Neural cell (in vitro differentiated cells): ENCODE measurements around the gene PTPRN2. TPM values are rescaled to one million over a fixed set of nuclear protein-coding genes. Genes with fewer than 3 reads are reported as not detected.

Experiments
- H2AFZ ChIP-seq: fragments of 200-600, 300-800 bp; sonication (generic), shearing (Covaris generic); 2 replicates; pipeline ENCODE4 v1.6.0; 2014; ENCODE audit warnings: low read depth, mild to moderate bottlenecking, antibody characterized with exemption, low read length, moderate library complexity
- H3F3A ChIP-seq: fragments of 200-600 bp; shearing (Covaris generic); 2 replicates; pipeline ENCODE4 v1.6.1; 2016; ENCODE audit warnings: mild to moderate bottlenecking, moderate library complexity, mixed read lengths, antibody characterized with exemption, low read length; ENCODE audit not compliant: insufficient read depth, poor library complexity, severe bottlenecking
- H3K27ac ChIP-seq: fragments of 200-600, 300-800 bp; sonication (generic), shearing (Covaris generic); 2 replicates; pipeline ENCODE4 v1.5.1; 2014; ENCODE audit warnings: mild to moderate bottlenecking, low read length, moderate library complexity
- H3K27me3 ChIP-seq: fragments of 300-800, 200-600 bp; sonication (generic), shearing (Covaris generic); 2 replicates; pipeline ENCODE4 v1.6.0; 2014; ENCODE audit warnings: mild to moderate bottlenecking, low read depth, low read length, moderate library complexity; ENCODE audit not compliant: insufficient read depth
- H3K36me3 ChIP-seq: fragments of 300-800, 200-600 bp; sonication (generic), shearing (Covaris generic); 2 replicates; pipeline ENCODE4 v1.5.1; 2014; ENCODE audit warnings: mild to moderate bottlenecking, antibody characterized with exemption, low read length, moderate library complexity; ENCODE audit not compliant: insufficient read depth
- H3K4me2 ChIP-seq: fragments of 300-800, 200-600 bp; sonication (generic), shearing (Covaris generic); 2 replicates; pipeline ENCODE4 v1.6.0; 2014; ENCODE audit warnings: mild to moderate bottlenecking, low read length
- H3K4me3 ChIP-seq: fragments of 300-800, 200-600 bp; sonication (generic), shearing (Covaris generic); 2 replicates; pipeline ENCODE4 v1.5.1; 2014; ENCODE audit warnings: mild to moderate bottlenecking, low read length, moderate library complexity
- H3K79me2 ChIP-seq: fragments of 200-600 bp; shearing (Covaris generic); replicated peaks from 2 replicates; pipeline ENCODE4 v1.6.0; 2014; ENCODE audit warnings: mild to moderate bottlenecking, low read length, moderate library complexity; ENCODE audit not compliant: insufficient read depth
- H3K9ac ChIP-seq: fragments of 300-800, 200-600 bp; sonication (generic), shearing (Covaris generic); 2 replicates; pipeline ENCODE4 v1.6.1; 2016; ENCODE audit warnings: mild to moderate bottlenecking, low read length, mixed read lengths
- H3K9me2 ChIP-seq: fragments of 200-600 bp; shearing (Covaris generic); 2 replicates; pipeline ENCODE4 v1.6.1; 2016; ENCODE audit warnings: mild to moderate bottlenecking, low read length, mixed read lengths; ENCODE audit not compliant: insufficient read depth
- H3K9me3 ChIP-seq: fragments of 200-600, 300-800 bp; sonication (generic), shearing (Covaris generic); 2 replicates; pipeline ENCODE4 v1.6.1; 2016; ENCODE audit warnings: mild to moderate bottlenecking, mixed run types, low read length, moderate library complexity, mixed read lengths
- H4K20me1 ChIP-seq: fragments of 200-600 bp; shearing (Covaris generic); 2 replicates; pipeline ENCODE4 v1.6.1; 2016; ENCODE audit warnings: mild to moderate bottlenecking, mixed run types; ENCODE audit not compliant: insufficient read depth
- CTCF ChIP-seq: fragments of 450-650 bp; IDR thresholded peaks from 2 replicates; pipeline ENCODE4 v1.5.1; 2014; ENCODE audit warnings: antibody characterized with exemption, mild to moderate bottlenecking, moderate library complexity; ENCODE audit not compliant: poor library complexity, severe bottlenecking
- EP300 ChIP-seq: fragments of 450-650 bp; conservative IDR thresholded peaks from 2 replicates; pipeline ENCODE4 v1.6.1; 2014; ENCODE audit warnings: antibody characterized with exemption, mild to moderate bottlenecking, moderate library complexity; ENCODE audit not compliant: poor library complexity, severe bottlenecking
- EZH2 ChIP-seq: fragments of 200-600, 300-800 bp; shearing (Covaris generic), sonication (generic); IDR thresholded peaks from 2 replicates; pipeline ENCODE4 v1.6.1; 2014; ENCODE audit warnings: antibody characterized with exemption, low read length, borderline replicate concordance, mild to moderate bottlenecking; ENCODE audit not compliant: insufficient read depth, poor library complexity, severe bottlenecking
- MXI1 ChIP-seq: fragments of 450-650 bp; conservative IDR thresholded peaks from 2 replicates; pipeline ENCODE4 v1.6.1; 2014; ENCODE audit warnings: antibody characterized with exemption, mild to moderate bottlenecking; ENCODE audit not compliant: poor library complexity, severe bottlenecking
- POLR2AphosphoS5 ChIP-seq: IDR thresholded peaks from 2 replicates; pipeline ENCODE4 v1.6.1; 2012
- RAD21 ChIP-seq: fragments of 450-650 bp; conservative IDR thresholded peaks from 2 replicates; pipeline ENCODE4 v1.6.1; 2014; ENCODE audit warnings: antibody characterized with exemption, mild to moderate bottlenecking, moderate library complexity
- REST ChIP-seq: IDR thresholded peaks from 2 replicates; pipeline ENCODE4 v1.6.1; 2012; ENCODE audit warnings: borderline replicate concordance
- SMC3 ChIP-seq: fragments of 450-650 bp; conservative IDR thresholded peaks from 2 replicates; pipeline ENCODE4 v1.6.1; 2014; ENCODE audit warnings: antibody characterized with exemption, mild to moderate bottlenecking, moderate library complexity; ENCODE audit not compliant: poor library complexity
- TAF1 ChIP-seq: IDR thresholded peaks from 2 replicates; pipeline ENCODE4 v1.6.1; 2012; ENCODE audit warnings: low read depth
- polyA plus RNA-seq: library from polyadenylated mRNA; depleted of rRNA; stranded (reverse); fragments of >200 nt; gene quantifications from 2 replicates; pipeline ENCODE4 v1.2.3, GENCODE V29; 2014

The PTPRN2 gene
- polyA plus RNA-seq, 1 donor from 2014 or later: 31.0 TPM

- TF ChIP-seq CTCF (no peak), RAD21 (no peak), REST (no peak), EZH2 (no peak), TAF1 (no peak), MXI1 (no peak), POLR2AphosphoS5 (no peak), SMC3 (no peak), EP300 (no peak)
Observed at GRCh38 chr7:157877298-157878090, 710.1 kb downstream of the PTPRN2 start.

GRCh38 chr7:157876469-157877285 is 710.9 kb downstream of the PTPRN2 start:
- TF ChIP-seq CTCF (no peak), TAF1 (no peak), SMC3 (no peak), MXI1 (no peak), EP300 (no peak), POLR2AphosphoS5 (no peak), REST (no peak), EZH2 (no peak), RAD21 (no peak)
- no peak overlapping the region for H2AFZ ChIP-seq
- no peaks in the 10 kb centered on the region for H4K20me1 ChIP-seq
- H3K27ac ChIP-seq: no peak overlapping the region
- H3F3A ChIP-seq: no peaks in the 10 kb centered on the region
- H3K27me3 ChIP-seq: no peaks in the 10 kb centered on the region
- H3K79me2 ChIP-seq: peaks cover 4% of the 10 kb centered on the region
- H3K36me3 ChIP-seq: no peaks in the 10 kb centered on the region
- H3K9me2 ChIP-seq: no peaks in the 10 kb centered on the region
- no peaks in the 10 kb centered on the region for H3K9me3 ChIP-seq
- no peak overlapping the region for H3K9ac ChIP-seq
- no peak overlapping the region for H3K4me3 ChIP-seq
- H3K4me2 ChIP-seq: no peak overlapping the region

More at GRCh38 chr7:157877298-157878090, 710.1 kb downstream of the PTPRN2 start:
- Histone ChIP-seq H3K27me3 (no peaks in the 10 kb centered on the region), H2AFZ (no peak overlapping the region), H3F3A (no peaks in the 10 kb centered on the region), H3K79me2 (peaks cover 4% of the 10 kb centered on the region), H3K9ac (no peak overlapping the region), H4K20me1 (no peaks in the 10 kb centered on the region), H3K9me2 (no peaks in the 10 kb centered on the region), H3K4me3 (no peak overlapping the region), H3K9me3 (no peaks in the 10 kb centered on the region), H3K4me2 (no peak overlapping the region), H3K27ac (no peak overlapping the region), H3K36me3 (no peaks in the 10 kb centered on the region)
